Fibroblast of lung (primary cell): ENCODE measurements around the gene HIP1. TPM values are rescaled to one million over a fixed set of nuclear protein-coding genes. Genes with fewer than 3 reads are reported as not detected.
"Not testable (repeated sequence)": the region's sequence is repeated elsewhere in the genome, so short reads cannot be mapped to it uniquely, and the experiment has no call there.

Source experiments
- DNase-seq, 2 donors: peaks; one replicate each; pipeline versions ENCODE4 v3.0.0 to v3.0.0-alpha.2; 2010; ENCODE audit warnings: low read depth in 2 of 2
- H2AFZ ChIP-seq: 2 replicates; pipeline ENCODE4 v1.5.1; 2012; ENCODE audit warnings: low read length, control low read depth, inconsistent platforms
- H3K27ac ChIP-seq: 2 replicates; pipeline ENCODE4 v1.5.1; 2011; ENCODE audit warnings: low read length, control low read depth; ENCODE audit not compliant: insufficient read depth
- H3K27me3 ChIP-seq: 2 replicates; pipeline ENCODE4 v1.5.1; 2011; ENCODE audit warnings: mild to moderate bottlenecking, low read length; ENCODE audit not compliant: control insufficient read depth, insufficient read depth
- H3K36me3 ChIP-seq: 2 replicates; pipeline ENCODE4 v1.5.1; 2011; ENCODE audit warnings: low read length; ENCODE audit not compliant: control insufficient read depth, insufficient read depth
- H3K4me1 ChIP-seq: 2 replicates; pipeline ENCODE4 v1.5.1; 2011; ENCODE audit warnings: low read length; ENCODE audit not compliant: control insufficient read depth, insufficient read depth; ENCODE audit errors: extremely low read depth
- H3K4me2 ChIP-seq: 2 replicates; pipeline ENCODE4 v1.5.1; 2011; ENCODE audit warnings: low read length, control low read depth; ENCODE audit not compliant: insufficient read depth; ENCODE audit errors: extremely low read depth
- H3K4me3 ChIP-seq, 4 experiments: fragments of 200-600 bp in 1 of 4; sonication (generic) in 1 of 4; replicated peaks in 1 of 4; 2 replicates each; pipeline ENCODE4 v1.5.1; 2011 to 2016; ENCODE audit warnings: low read length in 4 of 4, low read depth in 3 of 4, mild to moderate bottlenecking in 3 of 4, control low read depth in 2 of 4, inconsistent platforms in 1 of 4, mixed read lengths in 1 of 4; ENCODE audit not compliant: insufficient read depth in 1 of 4; ENCODE audit errors: control extremely low read depth in 1 of 4
- H3K79me2 ChIP-seq: 2 replicates; pipeline ENCODE4 v1.5.1; 2012; ENCODE audit warnings: mild to moderate bottlenecking, low read length, inconsistent platforms; ENCODE audit not compliant: control insufficient read depth, insufficient read depth
- H3K9ac ChIP-seq: 2 replicates; pipeline ENCODE4 v1.5.1; 2011; ENCODE audit warnings: mild to moderate bottlenecking, low read length, control low read depth; ENCODE audit not compliant: insufficient read depth
- H3K9me3 ChIP-seq: 2 replicates; pipeline ENCODE4 v1.5.1; 2012; ENCODE audit warnings: low read depth, low read length; ENCODE audit not compliant: control insufficient read depth, insufficient read depth
- H4K20me1 ChIP-seq: 2 replicates; pipeline ENCODE4 v1.5.1; 2011; ENCODE audit warnings: low read length; ENCODE audit not compliant: control insufficient read depth, insufficient read depth; ENCODE audit errors: extremely low read depth
- CTCF ChIP-seq, 2 donors: IDR thresholded peaks in 1 of 2; conservative IDR thresholded peaks in 1 of 2; 1 replicate in 1 of 2; 2 replicates in 1 of 2; pipeline ENCODE4 v1.5.1; 2011 to 2012; ENCODE audit warnings: low read length in 2 of 2, control low read depth in 1 of 2, inconsistent platforms in 1 of 2, low read depth in 1 of 2, mild to moderate bottlenecking in 1 of 2
- EZH2 ChIP-seq: IDR thresholded peaks from 2 replicates; pipeline ENCODE4 v1.5.1; 2012; ENCODE audit warnings: low read length, control low read depth, mild to moderate bottlenecking; ENCODE audit errors: missing control alignments
- polyA plus RNA-seq, 2 donors: library from polyadenylated mRNA; depleted of rRNA in 1 of 2; stranded (reverse) in 1 of 2; unstranded in 1 of 2; fragments of >200 nt; gene quantifications; 2 replicates each; pipeline ENCODE4 v1.2.1, GENCODE V29; 2011 to 2012; ENCODE audit warnings: missing spikeins in 1 of 2
- total RNA-seq: library from RNA; depleted of rRNA; stranded (reverse); fragments of >200 nt; gene quantifications from 2 replicates; pipeline ENCODE4 v1.2.1, GENCODE V29; 2014

HIP1 gene
- total and polyA plus RNA-seq, 2 donors (not counting 1 experiment from before 2014, with no cell fraction given), result 27.2 to 31.3 TPM

- no peaks in the 10 kb centered on the region for H3K79me2 ChIP-seq
- H3K27ac ChIP-seq, result no peak overlapping the region
- peak; percentile 89 to 98 for DNase-seq
- no peak overlapping the region for H3K9ac ChIP-seq
- no peaks in the 10 kb centered on the region for H3K27me3 ChIP-seq
- no peaks in the 10 kb centered on the region for H4K20me1 ChIP-seq
- no peak overlapping the region for H3K4me2 ChIP-seq
- no peak overlapping the region for H3K4me3 ChIP-seq
- no peaks in the 10 kb centered on the region for H3K36me3 ChIP-seq
- H3K9me3 ChIP-seq, result no peaks in the 10 kb centered on the region
- H2AFZ ChIP-seq, result no peak overlapping the region
- peaks cover 4% of the 10 kb centered on the region for H3K4me1 ChIP-seq
- TF ChIP-seq CTCF (conservative IDR thresholded peaks at IDR 0.05 in 1 of 2, IDR thresholded peaks at IDR 0.05 in 1 of 2; ENCODE audit: low read depth in 1 of 2, low read length in 2 of 2) (no peak), EZH2 (no peak)
Measured at GRCh38 chr7:75776295-75776971, 37.7 kb upstream of the HIP1 start.

GRCh38 chr7:75773958-75774357 is 35.2 kb upstream of the HIP1 start:
- not testable (repeated sequence) for H3K27me3 ChIP-seq, H3K9me3 ChIP-seq, H3K79me2 ChIP-seq, H3K4me1 ChIP-seq, H4K20me1 ChIP-seq, DNase-seq, H3K36me3 ChIP-seq, H3K4me2 ChIP-seq, H3K27ac ChIP-seq, H3K4me3 ChIP-seq, H2AFZ ChIP-seq, H3K9ac ChIP-seq

- TF ChIP-seq CTCF (conservative IDR thresholded peaks at IDR 0.05 in 1 of 2, IDR thresholded peaks at IDR 0.05 in 1 of 2; ENCODE audit: low read depth in 1 of 2, low read length in 2 of 2), result no peak
- no peak for TF ChIP-seq EZH2
- H4K20me1 ChIP-seq, result no peaks in the 10 kb centered on the region
- H2AFZ ChIP-seq, result no peak within 1 kb of the TSS
- H3K9me3 ChIP-seq, result no peaks in the 10 kb centered on the region
- peak within 1 kb of the TSS; percentile 8 for H3K4me2 ChIP-seq
- H3K4me3 ChIP-seq, result no peak within 1 kb of the TSS
- H3K27ac ChIP-seq, result peak within 1 kb of the TSS; percentile 75
- H3K79me2 ChIP-seq, result no peaks in the 10 kb centered on the region
- no peaks in the 10 kb centered on the region for H3K36me3 ChIP-seq
- no peaks in the 10 kb centered on the region for H3K27me3 ChIP-seq
- no peak within 1 kb of the TSS for H3K9ac ChIP-seq
- H3K4me1 ChIP-seq, result peaks cover 6% of the 10 kb centered on the region
- peak; percentile 83 to 94 for DNase-seq
Measured at GRCh38 chr7:75772081-75773077, 33.6 kb upstream of the HIP1 start, which contains the start of gene CCL26. TSS of gene CCL26 (minus strand) at chr7:75772211. CDS start at chr7:75772176, 35 bp downstream.
